Prostate gland (tissue), 2 donors: ENCODE data around the gene SCIMP. TPM values are rescaled to one million over a fixed set of nuclear protein-coding genes. Genes with fewer than 3 reads are reported as not detected.

Experiments
- DNase-seq: peaks from one replicate; pipeline ENCODE4 v3.0.0-alpha.2; 2019; ENCODE audit warnings: low spot score
- H3K27ac ChIP-seq, 2 donors: fragments of 200-600 bp; sonication (generic); 2 replicates each; pipeline ENCODE4 v1.5.1; 2017 to 2019
- H3K27me3 ChIP-seq: fragments of 200-600 bp; sonication (generic); replicated peaks from 2 replicates; pipeline ENCODE4 v1.5.1; 2019; ENCODE audit not compliant: insufficient read depth
- H3K36me3 ChIP-seq, 2 donors: fragments of 200-600 bp; sonication (generic); 1 replicate in 1 of 2; 2 replicates in 1 of 2; pipeline versions ENCODE4 v1.5.1 to v1.8.1; 2017 to 2019
- H3K4me1 ChIP-seq: fragments of 200-600 bp; sonication (generic); replicated peaks from 2 replicates; pipeline ENCODE4 v1.5.1; 2019
- H3K4me3 ChIP-seq, 2 donors: fragments of 200-600 bp; sonication (generic); 2 replicates each; pipeline ENCODE4 v1.5.1; 2017 to 2019
- H3K9me3 ChIP-seq: fragments of 200-600 bp; sonication (generic); 2 replicates; pipeline ENCODE4 v1.5.1; 2017
- POLR2A ChIP-seq: fragments of 450-650 bp; IDR thresholded peaks from one replicate; pipeline ENCODE4 v1.6.1; 2016; ENCODE audit warnings: antibody characterized with exemption, mild to moderate bottlenecking
- POLR2AphosphoS5 ChIP-seq: sonication (generic); formaldehyde crosslinking; IDR thresholded peaks from one replicate; pipeline ENCODE4 v1.6.1; 2017; ENCODE audit warnings: antibody characterized with exemption
- WGBS: methylation state at CpG from one replicate; pipeline ENCODE4 v1.1.5; 2018; 5-methylcytosine and 5-hydroxymethylcytosine counted together
- intact Hi-C: fragments of 100-400 bp; cut with DNase I; formaldehyde crosslinking; loops from one replicate; pipeline ENCODE4 v1.14.2; 2022
- total RNA-seq, 2 donors: library from RNA; depleted of rRNA; stranded (reverse); fragments of >200 nt; gene quantifications; one replicate each; pipeline ENCODE4 v1.1.0, GENCODE V29; 2016
- TF ChIP-seq, protein P1 (sequence below), 4 experiments: fragments of 200-600 bp in 2 of 4; fragments of 450-650 bp in 2 of 4; sonication (generic) in 2 of 4; IDR thresholded peaks; 1 replicate in 3 of 4; 2 replicates in 1 of 4; pipeline ENCODE4 v1.5.1; 2016 to 2019; ENCODE audit warnings: antibody characterized with exemption in 4 of 4, mild to moderate bottlenecking in 2 of 4, moderate library complexity in 2 of 4

SCIMP gene
- total RNA-seq, 2 donors from 2014 or later = 0.68 to 2.3 TPM

DNA sequence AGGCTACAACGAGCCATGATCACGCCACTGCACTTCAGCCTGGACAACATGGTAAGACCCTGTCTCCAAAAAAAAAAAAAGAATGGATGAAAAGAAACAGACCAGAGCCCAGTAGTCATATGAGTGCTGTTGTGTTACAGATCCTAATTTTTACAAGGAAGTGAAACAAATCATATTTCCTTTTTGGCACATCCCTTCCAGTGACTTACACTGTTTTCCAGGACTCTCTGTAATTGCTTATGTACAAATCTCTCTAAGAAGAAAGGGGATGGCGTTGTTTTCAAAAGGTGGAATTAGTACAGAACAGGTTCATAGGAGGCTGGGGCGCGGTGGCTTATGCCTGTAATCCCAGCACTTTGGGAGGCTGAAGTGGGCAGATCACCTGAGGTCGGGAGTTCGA lies 23.2 kb downstream of the SCIMP start:
- peak overlapping the region in 1 of 2 donors; percentile 46 for H3K27ac ChIP-seq
- TF ChIP-seq POLR2AphosphoS5 (peak; percentile 61), POLR2A (no peak)
- TF ChIP-seq, protein P1, sequence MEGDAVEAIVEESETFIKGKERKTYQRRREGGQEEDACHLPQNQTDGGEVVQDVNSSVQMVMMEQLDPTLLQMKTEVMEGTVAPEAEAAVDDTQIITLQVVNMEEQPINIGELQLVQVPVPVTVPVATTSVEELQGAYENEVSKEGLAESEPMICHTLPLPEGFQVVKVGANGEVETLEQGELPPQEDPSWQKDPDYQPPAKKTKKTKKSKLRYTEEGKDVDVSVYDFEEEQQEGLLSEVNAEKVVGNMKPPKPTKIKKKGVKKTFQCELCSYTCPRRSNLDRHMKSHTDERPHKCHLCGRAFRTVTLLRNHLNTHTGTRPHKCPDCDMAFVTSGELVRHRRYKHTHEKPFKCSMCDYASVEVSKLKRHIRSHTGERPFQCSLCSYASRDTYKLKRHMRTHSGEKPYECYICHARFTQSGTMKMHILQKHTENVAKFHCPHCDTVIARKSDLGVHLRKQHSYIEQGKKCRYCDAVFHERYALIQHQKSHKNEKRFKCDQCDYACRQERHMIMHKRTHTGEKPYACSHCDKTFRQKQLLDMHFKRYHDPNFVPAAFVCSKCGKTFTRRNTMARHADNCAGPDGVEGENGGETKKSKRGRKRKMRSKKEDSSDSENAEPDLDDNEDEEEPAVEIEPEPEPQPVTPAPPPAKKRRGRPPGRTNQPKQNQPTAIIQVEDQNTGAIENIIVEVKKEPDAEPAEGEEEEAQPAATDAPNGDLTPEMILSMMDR (IDR thresholded peaks at IDR 0.05) = no peak
- H3K4me3 ChIP-seq = no peak overlapping the region
- no peaks in the 10 kb centered on the region for H3K36me3 ChIP-seq
- H3K9me3 ChIP-seq = no peaks in the 10 kb centered on the region
- 80% methylated on average over 7 of the region's 7 CpGs for WGBS
- intact Hi-C loops = no loop called here
- H3K4me1 ChIP-seq = no peaks in the 10 kb centered on the region
- no peak for DNase-seq
- H3K27me3 ChIP-seq = no peaks in the 10 kb centered on the region

DNA sequence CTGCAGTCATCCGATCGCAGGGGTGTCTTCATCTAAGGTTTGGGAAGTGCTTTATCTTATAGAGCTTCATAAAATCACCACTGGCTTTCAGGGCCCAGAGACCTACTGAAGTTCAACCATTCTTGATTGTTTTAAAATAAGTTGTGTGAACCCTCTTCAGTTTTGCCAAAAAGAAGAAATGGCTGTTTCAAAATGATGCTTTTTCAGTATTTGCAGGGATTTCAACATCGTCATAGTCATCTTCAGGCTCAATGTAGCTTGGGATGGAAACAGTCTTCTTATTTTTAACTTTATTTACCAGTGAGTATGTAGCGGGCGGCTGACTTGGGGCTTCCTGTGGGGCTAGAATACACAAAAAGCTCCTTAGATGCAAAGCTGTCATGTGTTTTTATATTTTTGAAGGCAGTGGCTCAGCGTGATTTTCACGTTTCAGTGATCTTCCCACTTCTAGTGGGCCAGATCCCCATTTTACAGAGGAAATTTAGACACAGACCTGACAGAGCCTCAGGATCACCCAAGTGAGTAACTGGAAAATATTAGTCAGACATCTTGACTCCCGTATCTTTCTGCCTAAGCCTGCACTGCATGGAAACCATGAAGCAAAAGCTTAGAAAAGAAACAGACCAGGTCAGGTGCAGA lies 23.9 kb downstream of the SCIMP start:
- Histone ChIP-seq H3K4me3 (no peak overlapping the region), H3K27me3 (no peaks in the 10 kb centered on the region), H3K9me3 (no peaks in the 10 kb centered on the region), H3K36me3 (no peaks in the 10 kb centered on the region), H3K4me1 (no peaks in the 10 kb centered on the region), H3K27ac (peak overlapping the region in 1 of 2 donors; percentile 46)
- no peak for DNase-seq
- TF ChIP-seq, protein P1 (IDR thresholded peaks at IDR 0.05) = no peak
- TF ChIP-seq POLR2AphosphoS5 = no peak
- TF ChIP-seq POLR2A = no peak
- WGBS = 92% methylated on average over 8 of the region's 8 CpGs
- intact Hi-C loops = no loop called here

DNA sequence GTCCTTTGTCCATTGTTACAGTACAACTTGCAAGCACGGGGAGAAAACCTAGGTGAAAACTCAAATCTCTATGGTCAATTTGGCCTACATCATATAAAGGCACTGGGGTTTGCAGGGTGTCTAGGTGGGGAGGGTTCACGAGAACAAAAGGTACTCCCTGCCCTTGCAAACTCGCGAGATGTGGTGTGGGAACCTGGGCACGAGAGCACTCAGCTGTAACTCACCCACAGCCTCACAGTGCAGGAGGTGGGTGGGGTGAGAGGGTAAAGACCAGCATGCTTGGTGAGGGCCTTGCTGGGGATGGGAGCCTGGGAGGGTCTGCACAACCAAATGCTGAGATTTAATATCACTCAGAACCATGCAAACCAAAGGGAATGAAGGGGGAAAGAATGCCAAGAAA lies 24.6 kb downstream of the SCIMP start:
- no peak for DNase-seq
- H3K36me3 ChIP-seq = no peaks in the 10 kb centered on the region
- H3K27me3 ChIP-seq = no peaks in the 10 kb centered on the region
- H3K4me3 ChIP-seq = no peak overlapping the region
- no peak for TF ChIP-seq POLR2A
- TF ChIP-seq, protein P1 (IDR thresholded peaks at IDR 0.05) = no peak
- no peak for TF ChIP-seq POLR2AphosphoS5
- no peaks in the 10 kb centered on the region for H3K9me3 ChIP-seq
- H3K27ac ChIP-seq = no peak overlapping the region
- intact Hi-C loops = no loop called here
- no peaks in the 10 kb centered on the region for H3K4me1 ChIP-seq
- 92% methylated on average over 5 of the region's 5 CpGs for WGBS

DNA sequence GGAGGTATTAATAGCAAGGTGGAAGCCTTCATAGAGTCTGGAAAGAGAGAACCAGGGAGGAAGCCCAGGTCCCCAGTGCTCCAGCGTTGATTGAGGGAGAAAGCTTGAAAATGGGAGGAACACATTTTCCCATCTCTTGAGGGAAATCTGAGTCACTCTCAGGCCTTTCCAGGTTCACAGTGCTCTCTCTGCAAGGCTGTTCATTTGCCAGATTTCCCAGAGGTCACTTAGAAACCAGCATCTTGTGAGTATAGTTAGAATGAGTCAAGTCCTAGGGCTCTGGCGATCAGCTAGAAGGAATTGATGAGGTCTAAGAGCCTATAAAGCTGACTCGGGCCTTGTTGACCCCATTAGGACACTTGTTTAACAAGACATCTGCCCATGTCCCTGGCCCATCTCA lies 25.3 kb downstream of the SCIMP start:
- 80% methylated on average over 3 of the region's 3 CpGs for WGBS
- intact Hi-C loops = no loop called here
- no peak overlapping the region for H3K4me3 ChIP-seq
- no peak overlapping the region for H3K27ac ChIP-seq
- no peaks in the 10 kb centered on the region for H3K4me1 ChIP-seq
- H3K9me3 ChIP-seq = no peaks in the 10 kb centered on the region
- no peaks in the 10 kb centered on the region for H3K36me3 ChIP-seq
- no peaks in the 10 kb centered on the region for H3K27me3 ChIP-seq
- DNase-seq = no peak
- TF ChIP-seq POLR2A (no peak), POLR2AphosphoS5 (no peak)
- TF ChIP-seq, protein P1 (IDR thresholded peaks at IDR 0.05) = no peak

DNA sequence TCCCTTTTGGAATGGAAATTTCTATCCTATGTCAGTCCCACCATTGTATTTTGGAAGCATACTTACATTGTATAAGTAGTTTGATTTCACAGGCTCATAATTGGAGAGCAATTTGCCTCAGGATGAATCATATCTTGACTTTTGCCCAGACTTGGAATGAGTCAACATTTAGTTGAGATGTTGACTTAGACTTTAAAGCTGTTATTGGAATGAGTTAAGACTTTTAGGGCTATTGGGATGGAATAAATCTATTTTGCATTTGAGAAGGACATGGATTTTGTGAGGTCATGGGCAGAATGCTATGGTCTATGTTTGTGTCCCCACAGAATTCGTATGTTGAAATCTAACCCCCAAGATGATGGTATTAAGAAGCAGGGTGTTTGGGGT lies 30.8 kb downstream of the SCIMP start:
- intact Hi-C loops = no loop called here
- Histone ChIP-seq H3K27me3 (no peaks in the 10 kb centered on the region), H3K9me3 (no peaks in the 10 kb centered on the region), H3K27ac (no peak overlapping the region), H3K36me3 (no peaks in the 10 kb centered on the region), H3K4me1 (no peaks in the 10 kb centered on the region), H3K4me3 (no peak overlapping the region)
- 93% methylated on average over 1 of the region's 1 CpG for WGBS
- no peak for DNase-seq
- TF ChIP-seq, protein P1 (IDR thresholded peaks at IDR 0.05) = no peak
- no peak for TF ChIP-seq POLR2A
- peak; percentile 13 for TF ChIP-seq POLR2AphosphoS5
